Panc1 (cell line): Measurements from ENCODE around the gene SRC. TPM values are rescaled to one million over a fixed set of nuclear protein-coding genes. Genes with fewer than 3 reads are reported as not detected.

Experiments
- ATAC-seq: fragments of 200-7000 bp; cut with Tn5 transposase; 2 replicates; pipeline ENCODE4 v1.9.1; 2020; ENCODE audit warnings: mild to moderate bottlenecking, moderate library complexity
- BruUV-seq: library from RNA; stranded (reverse); fragments of 400-500 nt; replicated peaks from 2 replicates; lab custom pipeline; 2021; lab: Mats Ljungman, UMichigan
- CTCF ChIA-PET: fragments of 300-600 bp; sonication (Branson Sonifier 250); formaldehyde crosslinking; loops from one replicate; lab custom pipeline; 2022; ENCODE audit warnings: antibody characterized with exemption; lab: Charles Lee
- POLR2A ChIA-PET: fragments of 300-600 bp; sonication (Branson Sonifier 250); formaldehyde crosslinking; loops from one replicate; lab custom pipeline; 2022; ENCODE audit warnings: antibody characterized with exemption; lab: Charles Lee
- DNase-seq: peaks from one replicate; pipeline ENCODE4 v3.0.0-alpha.2; 2010; ENCODE audit warnings: low read depth, low spot score
- H3K27ac ChIP-seq: 2 replicates; pipeline ENCODE4 v1.5.1; 2011; ENCODE audit warnings: mild to moderate bottlenecking, low read length, inconsistent platforms
- H3K27me3 ChIP-seq: fragments of 200-500 bp; sonication (Bioruptor generic); 2 replicates; pipeline ENCODE4 v1.6.0; 2014; ENCODE audit warnings: low read length, inconsistent platforms; ENCODE audit not compliant: control insufficient read depth, insufficient read depth
- H3K36me3 ChIP-seq: fragments of 200-500 bp; sonication (Bioruptor generic); 2 replicates; pipeline ENCODE4 v1.5.1; 2014; ENCODE audit warnings: inconsistent platforms, mild to moderate bottlenecking, low read length, moderate library complexity; ENCODE audit not compliant: control insufficient read depth, insufficient read depth
- H3K4me1 ChIP-seq: 2 replicates; pipeline ENCODE4 v1.5.1; 2011; ENCODE audit warnings: inconsistent platforms, mild to moderate bottlenecking, low read length, moderate library complexity; ENCODE audit not compliant: control insufficient read depth, insufficient read depth
- H3K4me3 ChIP-seq, 2 experiments: 2 replicates each; pipeline ENCODE4 v1.5.1; 2011 to 2012; ENCODE audit warnings: low read depth in 2 of 2, low read length in 2 of 2, mild to moderate bottlenecking in 2 of 2, inconsistent platforms in 1 of 2, moderate library complexity in 1 of 2
- H3K9me3 ChIP-seq: fragments of 200-500 bp; sonication (Bioruptor generic); 2 replicates; pipeline ENCODE4 v1.5.1; 2014; ENCODE audit warnings: low read depth, mild to moderate bottlenecking, inconsistent platforms, low read length, moderate library complexity; ENCODE audit not compliant: control insufficient read depth, insufficient read depth
- CTCF ChIP-seq: fragments of 450-650 bp; IDR thresholded peaks from 2 replicates; pipeline ENCODE4 v1.5.1; 2017; ENCODE audit warnings: mild to moderate bottlenecking
- POLR2AphosphoS5 ChIP-seq: IDR thresholded peaks from 2 replicates; pipeline ENCODE4 v1.6.1; 2012; ENCODE audit warnings: mild to moderate bottlenecking, low read depth, low read length, moderate library complexity
- REST ChIP-seq, 2 experiments: IDR thresholded peaks; 2 replicates each; pipeline ENCODE4 v1.6.1; 2011 to 2012; ENCODE audit warnings: low read depth in 2 of 2, control low read depth in 1 of 2, low read length in 1 of 2, mild to moderate bottlenecking in 1 of 2, moderate library complexity in 1 of 2; ENCODE audit not compliant: insufficient read depth in 1 of 2
- SIN3A ChIP-seq: IDR thresholded peaks from 2 replicates; pipeline ENCODE4 v1.6.1; 2012; ENCODE audit warnings: low read depth, mild to moderate bottlenecking, low read length, moderate library complexity, borderline replicate concordance; ENCODE audit not compliant: insufficient read depth
- TCF7L2 ChIP-seq: IDR thresholded peaks from 2 replicates; pipeline ENCODE4 v1.6.1; 2011; ENCODE audit warnings: mild to moderate bottlenecking, low read depth, low read length, inconsistent platforms
- in situ Hi-C: cut with HindIII; loops from 2 replicates; pipeline ENCODE4 v1.10.0; 2016; ENCODE audit warnings: low sequenced_read_pairs, low pct_unique_long_range_greater_than_20kb
- intact Hi-C: fragments of 100-400 bp; cut with micrococcal nuclease; formaldehyde crosslinking; loops from one replicate; pipeline ENCODE4 v1.10.0; 2022; ENCODE audit not compliant: unreplicated experiment
- total RNA-seq: library from RNA; stranded (reverse); gene quantifications from one replicate; pipeline ENCODE4 v1.2.1, GENCODE V29; 2021; ENCODE audit not compliant: unreplicated experiment

SRC gene
- total RNA-seq, 1 experiment from 2014 or later = 24.9 TPM

GRCh38 chr20:37356961-37357371 lies 11.0 kb downstream of the SRC start:
- no peak for ATAC-seq
- Histone ChIP-seq H3K4me1 (no peaks in the 10 kb centered on the region), H3K27me3 (no peaks in the 10 kb centered on the region), H3K4me3 (no peak overlapping the region), H3K9me3 (no peaks in the 10 kb centered on the region), H3K27ac (no peak overlapping the region), H3K36me3 (no peaks in the 10 kb centered on the region)
- intact Hi-C loops = no loop called here
- CTCF ChIA-PET = no interaction called here
- POLR2A ChIA-PET = no interaction called here
- in situ Hi-C loops = no loop called here
- no peak for TF ChIP-seq CTCF
- TF ChIP-seq POLR2AphosphoS5 = no peak
- no peak for TF ChIP-seq TCF7L2
- TF ChIP-seq SIN3A = no peak
- no peak for TF ChIP-seq REST (IDR thresholded peaks at IDR 0.05; ENCODE audit: insufficient read depth in 1 of 2, low read depth in 2 of 2, low read length in 1 of 2)
- no peak for DNase-seq
- no TSS peak for BruUV-seq

DNA sequence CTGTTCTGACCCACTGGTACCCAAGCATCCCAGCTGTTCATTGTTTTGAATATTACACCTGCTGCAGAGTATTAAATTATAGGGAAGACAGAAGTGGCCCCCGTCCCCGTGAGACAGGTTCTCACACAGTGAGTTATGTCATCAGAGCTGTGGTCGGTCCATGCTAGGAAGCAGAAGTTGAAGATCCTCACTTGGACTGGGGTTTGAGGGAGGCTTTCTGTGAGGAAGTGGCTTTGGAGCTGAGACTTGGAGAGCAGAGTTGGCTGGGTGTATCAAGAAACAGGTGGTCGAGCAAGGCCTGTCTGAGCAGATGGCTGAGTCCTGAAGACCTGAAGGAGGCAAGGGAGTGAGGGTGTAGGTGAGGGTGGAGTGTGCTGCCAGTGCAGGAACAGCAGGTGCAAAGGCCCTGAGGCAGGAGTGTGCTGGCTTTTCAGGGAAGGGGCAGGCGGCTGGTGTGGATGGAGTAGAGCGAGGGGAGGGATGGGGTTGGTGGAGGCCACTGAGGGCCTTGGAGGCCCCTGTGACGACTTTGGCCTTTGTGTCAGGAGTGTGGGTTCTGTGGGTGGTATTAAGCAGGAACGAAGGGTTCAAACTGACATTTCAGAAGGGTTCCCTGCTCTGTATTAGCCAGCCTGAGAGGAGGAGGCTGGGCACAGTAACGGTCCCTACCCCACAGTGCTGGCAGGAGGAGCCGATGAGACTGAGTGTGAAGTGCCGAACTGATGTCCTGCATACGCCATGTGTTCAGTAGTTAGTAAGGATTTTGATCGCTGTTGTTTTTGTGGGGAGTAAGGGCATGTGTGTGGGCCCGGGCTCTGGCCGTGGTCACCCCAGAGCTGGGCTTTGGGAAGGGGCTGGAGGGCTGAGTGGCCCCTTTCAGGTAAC lies 11.8 kb downstream of the SRC start:
- no peak overlapping the region for H3K27ac ChIP-seq
- TF ChIP-seq SIN3A = no peak
- no peak for TF ChIP-seq POLR2AphosphoS5
- TF ChIP-seq TCF7L2 = no peak
- no peak for TF ChIP-seq REST (IDR thresholded peaks at IDR 0.05; ENCODE audit: insufficient read depth in 1 of 2, low read depth in 2 of 2, low read length in 1 of 2)
- no peak for TF ChIP-seq CTCF
- ChIA-PET POLR2A (no interaction called here), CTCF (no interaction called here)
- BruUV-seq = no TSS peak
- in situ Hi-C loops = no loop called here
- intact Hi-C loops = no loop called here
- no peaks in the 10 kb centered on the region for H3K9me3 ChIP-seq
- H3K4me1 ChIP-seq = no peaks in the 10 kb centered on the region
- DNase-seq (no peak), ATAC-seq (no peak)
- H3K27me3 ChIP-seq = no peaks in the 10 kb centered on the region
- H3K4me3 ChIP-seq = no peak overlapping the region
- H3K36me3 ChIP-seq = no peaks in the 10 kb centered on the region
